Neural crest cell (in vitro differentiated cells): ENCODE data around the gene SYNPO. TPM values are rescaled to one million over a fixed set of nuclear protein-coding genes. Genes with fewer than 3 reads are reported as not detected.

Experiments used
- DNase-seq: peaks from one replicate; pipeline ENCODE4 v3.0.0; 2021; ENCODE audit warnings: low read depth, mixed read lengths, low spot score
- H3K27ac Mint-ChIP-seq: one replicate; pipeline ENCODE4 v1.8.0; 2021; ENCODE audit warnings: mild to moderate bottlenecking, mixed read lengths; ENCODE audit not compliant: unreplicated experiment
- H3K27me3 Mint-ChIP-seq: 2 replicates; pipeline ENCODE4 v1.8.0; 2021; ENCODE audit warnings: low read depth, mild to moderate bottlenecking, mixed read lengths
- H3K36me3 Mint-ChIP-seq: 2 replicates; pipeline ENCODE4 v1.8.0; 2021; ENCODE audit warnings: low read depth, mild to moderate bottlenecking, mixed read lengths
- H3K4me1 Mint-ChIP-seq: 2 replicates; pipeline ENCODE4 v1.8.0; 2021; ENCODE audit warnings: mixed read lengths
- H3K4me3 Mint-ChIP-seq: one replicate; pipeline ENCODE4 v1.8.0; 2021; ENCODE audit warnings: mild to moderate bottlenecking, mixed read lengths
- H3K9me3 Mint-ChIP-seq: 2 replicates; pipeline ENCODE4 v1.8.0; 2021; ENCODE audit warnings: mixed read lengths
- CTCF ChIP-seq: fragments of 200-600 bp; sonication (generic); conservative IDR thresholded peaks from 2 replicates; pipeline ENCODE4 v1.5.0; 2021; ENCODE audit warnings: antibody characterized with exemption, mild to moderate bottlenecking
- total RNA-seq: library from RNA; stranded (reverse); gene quantifications from 2 replicates; pipeline ENCODE4 v1.2.1, GENCODE V29; 2021

Gene SYNPO
- total RNA-seq, 1 donor from 2014 or later = 1.5 TPM

GRCh38 chr5:150630461-150631325 lies 9.8 kb upstream of the SYNPO start:
- no peak for TF ChIP-seq CTCF

GRCh38 chr5:150631326-150631701 lies 9.1 kb upstream of the SYNPO start:
- TF ChIP-seq CTCF = no peak
- DNase-seq = no peak
- Mint-ChIP-seq H3K4me3 (no peak overlapping the region), H3K36me3 (no peaks in the 10 kb centered on the region), H3K9me3 (no peaks in the 10 kb centered on the region), H3K27me3 (peaks cover 6% of the 10 kb centered on the region), H3K27ac (no peak overlapping the region), H3K4me1 (peaks cover 5% of the 10 kb centered on the region)

More at GRCh38 chr5:150630461-150631325, 9.8 kb upstream of the SYNPO start:
- H3K4me3 Mint-ChIP-seq = no peak overlapping the region
- DNase-seq = no peak
- H3K9me3 Mint-ChIP-seq = no peaks in the 10 kb centered on the region
- no peak overlapping the region for H3K27ac Mint-ChIP-seq
- peaks cover 5% of the 10 kb centered on the region for H3K4me1 Mint-ChIP-seq
- H3K36me3 Mint-ChIP-seq = no peaks in the 10 kb centered on the region
- peaks cover 12% of the 10 kb centered on the region for H3K27me3 Mint-ChIP-seq

GRCh38 chr5:150632305-150633160 lies 7.9 kb upstream of the SYNPO start:
- TF ChIP-seq CTCF = no peak
- H3K4me3 Mint-ChIP-seq = no peak overlapping the region
- DNase-seq = no peak
- peaks cover 5% of the 10 kb centered on the region for H3K4me1 Mint-ChIP-seq
- H3K36me3 Mint-ChIP-seq = no peaks in the 10 kb centered on the region
- H3K27me3 Mint-ChIP-seq = peaks cover 12% of the 10 kb centered on the region
- no peaks in the 10 kb centered on the region for H3K9me3 Mint-ChIP-seq
- H3K27ac Mint-ChIP-seq = no peak overlapping the region

GRCh38 chr5:150633429-150633828 lies 7.0 kb upstream of the SYNPO start:
- H3K9me3 Mint-ChIP-seq = no peaks in the 10 kb centered on the region
- no peak overlapping the region for H3K27ac Mint-ChIP-seq
- H3K4me3 Mint-ChIP-seq = no peak overlapping the region
- peaks cover 11% of the 10 kb centered on the region for H3K27me3 Mint-ChIP-seq
- no peak for TF ChIP-seq CTCF
- H3K4me1 Mint-ChIP-seq = peaks cover 5% of the 10 kb centered on the region
- no peak for DNase-seq
- no peaks in the 10 kb centered on the region for H3K36me3 Mint-ChIP-seq

GRCh38 chr5:150636391-150637244 lies 3.8 kb upstream of the SYNPO start:
- H3K27ac Mint-ChIP-seq = no peak overlapping the region
- DNase-seq = no peak
- TF ChIP-seq CTCF = no peak
- H3K36me3 Mint-ChIP-seq = no peaks in the 10 kb centered on the region
- peaks cover 14% of the 10 kb centered on the region for H3K27me3 Mint-ChIP-seq
- H3K4me1 Mint-ChIP-seq = peaks cover 5% of the 10 kb centered on the region
- H3K4me3 Mint-ChIP-seq = no peak overlapping the region
- H3K9me3 Mint-ChIP-seq = no peaks in the 10 kb centered on the region
